HG03196 (cell line): ENCODE results near the gene SLC35G3.
"Not testable (repeated sequence)": the region's sequence is repeated elsewhere in the genome, so short reads cannot be mapped to it uniquely, and the experiment has no call there.

Experiments used
- ATAC-seq: cut with Tn5 transposase; IDR thresholded peaks from one replicate; pipeline ENCODE4 v1.9.1; 2021; ENCODE audit not compliant: unreplicated experiment

The SLC35G3 gene

DNA sequence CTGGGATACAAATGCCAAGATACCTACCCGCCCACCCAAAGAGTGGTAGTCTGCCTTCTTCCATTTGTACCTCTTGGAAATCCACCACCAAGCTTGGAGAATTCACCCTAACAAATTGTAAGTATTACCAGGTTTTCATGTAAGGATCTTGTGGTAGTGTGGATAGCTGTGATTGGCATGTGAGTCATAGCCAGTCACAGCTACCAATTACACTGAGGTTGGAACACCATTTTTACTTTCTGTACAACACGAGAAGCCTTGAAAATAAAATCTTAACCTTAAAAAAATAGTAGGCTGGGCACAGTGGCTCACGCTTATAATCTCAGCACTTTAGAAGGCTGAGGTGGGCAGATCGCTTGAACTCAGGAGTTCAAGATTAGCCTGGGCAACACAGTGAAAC is 18.5 kb upstream of the SLC35G3 start:
- ATAC-seq: no peak

DNA sequence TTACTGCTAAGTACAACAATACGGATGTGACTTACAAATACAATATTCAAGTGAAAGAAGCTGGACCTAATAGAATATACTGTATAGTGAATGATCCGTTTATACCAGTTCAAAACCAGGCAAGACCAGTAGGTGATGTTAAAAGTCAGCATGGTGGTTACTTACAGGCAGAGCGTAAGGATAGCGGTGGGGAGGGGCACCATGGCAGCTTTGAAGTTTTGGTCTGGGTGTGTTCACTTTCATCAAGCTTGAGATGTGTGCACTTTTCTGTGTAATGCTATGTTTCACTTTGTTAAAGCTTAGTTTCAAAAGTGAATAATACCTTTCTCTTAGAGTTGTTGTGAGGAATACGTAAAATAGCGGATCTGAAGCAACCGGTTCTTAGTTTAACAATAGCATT is 16.5 kb upstream of the SLC35G3 start:
- no peak for ATAC-seq

GRCh38 chr17:35202582-35202981 is 8.4 kb upstream of the SLC35G3 start:
- not testable (repeated sequence) for ATAC-seq

GRCh38 chr17:35195062-35195461 is 869 bp upstream of the SLC35G3 start:
- not testable (repeated sequence) for ATAC-seq

DNA sequence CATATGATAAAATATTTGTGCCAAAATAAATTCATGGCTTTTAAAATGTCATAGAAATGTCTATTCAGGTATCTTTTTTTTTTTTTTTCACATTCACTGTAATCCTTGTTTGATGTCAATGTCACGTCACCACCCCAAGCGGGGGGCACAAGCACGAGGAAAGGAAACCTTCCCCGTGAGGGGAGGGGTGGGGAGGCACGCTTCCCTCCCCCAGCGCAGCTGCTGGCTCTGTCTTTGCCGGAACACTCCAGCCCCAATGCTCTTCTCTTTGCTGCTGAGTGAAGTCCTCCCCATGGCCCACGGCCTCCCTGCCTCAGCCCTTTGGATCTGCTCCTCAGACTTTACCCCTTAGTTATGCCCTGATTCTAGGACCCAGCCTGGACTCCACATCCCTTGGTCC is 1.5 kb downstream of the SLC35G3 start:
- no peak for ATAC-seq

DNA sequence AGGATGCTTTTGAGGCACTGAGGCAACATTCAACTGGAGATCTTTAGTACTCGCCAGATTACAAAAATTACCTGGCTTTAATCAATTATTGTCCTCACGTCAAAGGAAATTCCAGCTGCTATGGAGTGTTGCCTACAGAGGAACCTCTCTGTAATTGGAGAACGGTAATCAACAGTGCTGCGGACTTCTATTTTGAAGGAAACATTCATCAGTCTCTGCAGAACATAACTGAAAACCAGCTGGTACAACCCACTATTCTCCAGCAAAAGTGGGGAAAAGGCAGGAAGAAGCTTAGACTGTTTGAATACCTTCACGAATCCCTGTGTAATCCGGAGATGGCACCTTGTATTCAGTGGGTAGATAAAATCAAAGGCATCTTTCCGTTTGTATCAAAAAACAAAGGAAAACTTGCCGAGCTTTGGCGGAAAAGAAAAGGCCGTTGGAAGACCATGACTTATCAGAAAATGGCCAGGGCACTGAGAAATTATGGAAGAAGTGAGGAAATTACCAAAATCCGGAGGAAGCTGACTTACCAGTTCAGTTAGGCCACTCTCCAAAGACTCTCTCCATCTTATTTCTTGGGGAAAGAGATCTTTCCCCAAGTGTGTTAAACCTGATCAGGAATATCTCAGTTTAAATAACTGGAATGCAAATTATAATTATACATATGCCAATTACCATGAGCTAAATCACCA is 3.0 kb downstream of the SLC35G3 start:
- no peak for ATAC-seq

GRCh38 chr17:35189291-35189690 is 4.9 kb downstream of the SLC35G3 start:
- no peak for ATAC-seq

DNA sequence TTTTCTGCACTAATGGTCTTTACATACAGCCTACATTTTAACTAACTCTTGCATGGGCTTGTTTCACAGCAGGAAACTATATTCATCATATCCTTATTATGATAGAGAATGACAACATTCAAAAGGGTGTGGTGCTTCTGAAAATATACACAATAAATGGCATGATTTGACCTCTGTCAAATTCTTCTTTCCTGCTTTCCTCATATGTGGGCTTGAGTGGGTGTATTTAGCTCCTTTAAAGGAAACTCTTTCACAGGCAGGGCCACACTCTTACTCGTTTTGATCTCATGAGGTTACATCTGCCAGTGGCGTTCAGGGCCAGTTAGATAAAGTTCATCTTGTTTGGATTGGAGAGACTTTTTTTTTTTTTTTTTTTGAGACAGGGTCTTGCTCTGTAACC is 6.1 kb downstream of the SLC35G3 start:
- no peak for ATAC-seq

DNA sequence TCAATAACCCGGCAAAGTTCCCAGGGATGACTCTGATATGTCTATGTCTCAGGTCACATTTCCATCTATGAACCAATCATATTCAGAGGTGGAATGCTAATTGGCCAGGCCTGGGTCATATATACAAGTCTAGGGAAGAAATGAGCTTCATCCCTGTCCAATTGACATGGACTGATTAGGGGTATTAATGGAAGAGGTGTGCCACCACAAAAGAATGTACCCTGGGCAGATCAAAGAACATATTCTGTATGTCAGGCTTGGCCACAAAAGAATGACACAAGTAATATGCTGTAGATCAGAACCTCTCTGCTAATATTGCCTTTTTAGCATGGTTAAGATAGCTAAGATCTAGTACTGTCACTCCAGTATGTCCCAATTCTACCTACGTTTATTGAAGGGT is 6.7 kb downstream of the SLC35G3 start:
- ATAC-seq: no peak

DNA sequence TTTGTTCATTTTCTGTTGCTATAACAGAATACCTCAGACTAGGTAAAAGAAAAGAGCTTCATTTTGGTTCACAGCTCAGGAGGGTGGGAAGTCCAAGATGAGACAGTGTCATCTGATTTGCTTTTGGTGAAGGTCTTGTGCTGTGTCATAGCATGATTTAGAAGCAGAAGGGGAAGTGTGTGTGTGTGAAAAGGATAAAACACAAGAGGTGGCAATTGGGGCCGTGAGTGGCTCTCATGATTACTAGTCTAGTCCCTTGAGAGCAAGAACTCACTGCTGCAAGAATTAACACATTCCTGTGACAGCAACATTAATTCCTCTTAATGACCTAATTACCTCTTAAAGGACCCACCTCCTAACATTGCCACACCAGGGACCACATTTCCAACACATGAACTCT is 8.3 kb downstream of the SLC35G3 start:
- ATAC-seq: no peak

DNA sequence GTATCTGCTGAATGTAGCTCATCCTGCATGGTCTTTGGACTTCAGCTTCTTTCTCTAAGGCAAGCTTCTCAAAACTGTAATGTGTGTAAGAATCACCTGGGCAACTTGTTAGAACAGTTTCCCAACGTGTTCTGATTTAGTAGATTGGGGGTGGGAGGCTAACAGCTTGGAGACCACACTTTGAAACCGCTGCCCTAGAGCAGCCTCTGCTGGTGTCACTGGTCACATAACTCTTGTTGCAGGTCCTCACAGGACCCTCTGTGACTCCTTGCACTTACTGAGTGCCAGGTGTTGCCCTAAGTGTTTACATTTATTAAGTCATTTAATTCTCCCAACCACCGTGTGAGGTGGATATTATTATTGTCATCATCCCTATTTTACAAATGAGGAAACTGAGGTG is 9.9 kb downstream of the SLC35G3 start:
- ATAC-seq: no peak

DNA sequence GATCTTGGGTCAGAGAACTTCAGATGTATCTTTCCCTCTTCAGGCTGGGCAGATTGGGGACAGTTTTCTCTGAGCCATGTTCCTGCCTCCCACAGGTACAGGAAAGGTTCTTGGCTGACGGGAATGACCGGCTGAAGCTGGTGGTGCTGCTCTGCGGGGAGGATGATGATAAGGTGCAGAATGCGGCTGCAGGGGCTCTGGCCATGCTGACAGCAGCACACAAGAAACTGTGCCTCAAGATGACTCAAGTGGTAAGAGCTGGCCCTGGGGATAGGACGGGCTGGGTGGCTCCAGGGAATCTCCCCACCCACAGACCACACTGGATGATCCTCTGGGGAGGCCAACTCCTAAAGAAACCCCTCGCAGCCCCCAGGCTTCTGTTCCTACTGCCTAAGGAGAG is 10.9 kb downstream of the SLC35G3 start:
- ATAC-seq: no peak

- ATAC-seq: not testable (repeated sequence)
Measured at GRCh38 chr17:35179379-35179778, 14.8 kb downstream of the SLC35G3 start.

- ATAC-seq: no peak
Measured at GRCh38 chr17:35176897-35177296, 17.3 kb downstream of the SLC35G3 start.

GRCh38 chr17:35175638-35176415 is 18.4 kb downstream of the SLC35G3 start:
- no peak for ATAC-seq

- no peak for ATAC-seq
Measured at GRCh38 chr17:35174835-35175334, 19.3 kb downstream of the SLC35G3 start.

DNA sequence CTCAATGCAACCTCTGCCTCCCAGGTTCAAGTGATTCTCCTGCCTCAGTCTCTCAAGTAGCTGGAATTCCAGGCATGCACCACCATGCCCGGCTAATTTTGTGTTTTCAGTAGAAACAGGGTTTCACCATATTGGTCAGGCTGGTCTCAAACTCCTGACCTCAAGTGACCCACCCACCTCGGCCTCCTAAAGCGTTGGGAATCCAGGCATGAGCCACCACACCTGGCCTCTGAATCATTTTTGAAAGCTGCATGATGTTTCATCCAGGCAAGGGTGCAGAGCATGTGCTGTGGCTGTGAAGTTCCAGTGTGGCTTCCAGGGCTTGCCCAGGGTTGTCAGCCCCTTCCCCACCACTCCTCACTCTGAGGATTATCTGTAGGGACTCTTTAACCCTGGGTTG is 21.9 kb downstream of the SLC35G3 start:
- ATAC-seq: not testable (repeated sequence)

DNA sequence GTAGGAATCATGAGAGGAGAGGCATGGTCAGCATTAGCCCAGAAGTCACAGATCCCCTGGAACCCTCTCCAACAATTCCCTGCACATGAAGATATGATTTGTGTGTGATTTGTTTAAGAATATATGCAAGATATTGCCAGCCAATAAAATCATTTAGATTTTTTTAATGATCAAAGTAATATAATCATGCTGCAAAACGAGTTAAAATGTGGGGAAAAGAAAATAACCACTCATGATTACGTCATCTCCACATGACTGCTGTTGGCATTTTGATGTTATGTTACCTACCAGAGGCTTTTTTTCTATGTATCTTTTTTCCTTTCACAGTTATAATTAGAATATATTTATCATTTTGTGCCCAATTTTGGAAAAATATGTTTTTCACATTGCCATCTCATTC is 22.4 kb downstream of the SLC35G3 start:
- no peak for ATAC-seq

DNA sequence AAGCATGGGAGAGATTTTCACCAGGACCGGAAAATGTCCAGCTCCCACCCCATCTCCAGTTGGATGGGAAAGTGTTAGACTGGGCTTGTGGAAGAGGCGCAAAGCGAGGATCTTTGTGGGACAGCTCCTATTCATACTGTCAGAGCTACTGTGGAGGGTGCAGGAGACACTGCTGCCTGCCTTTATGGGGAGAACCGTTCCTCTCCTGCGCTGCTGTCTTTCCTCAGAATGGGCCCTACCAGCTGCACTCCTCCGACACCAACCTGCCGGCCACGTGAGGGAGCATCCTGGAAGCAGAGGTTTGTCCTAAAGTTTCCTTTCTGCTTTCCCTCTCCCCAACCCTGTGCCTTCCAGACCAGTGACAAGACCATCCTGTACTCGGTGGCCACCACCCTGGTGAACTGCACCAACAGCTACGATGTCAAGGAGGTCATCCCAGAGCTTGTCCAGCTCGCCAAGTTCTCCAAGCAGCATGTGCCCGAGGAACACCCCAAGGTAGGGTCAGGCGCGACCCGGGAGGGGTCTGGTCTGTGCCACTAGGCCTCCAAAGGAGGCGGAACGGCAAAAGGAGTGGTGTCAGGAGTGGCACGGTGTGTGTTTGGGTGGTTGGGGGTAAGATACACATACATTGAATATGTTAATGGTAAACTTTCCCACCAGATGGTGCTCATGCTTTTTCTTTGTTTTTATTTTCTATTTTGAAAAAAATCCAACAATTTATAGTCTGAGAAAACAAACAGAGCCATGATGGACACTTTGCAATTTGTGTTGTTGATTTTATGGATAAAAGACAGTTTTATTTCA is 23.0 kb downstream of the SLC35G3 start:
- no peak for ATAC-seq

- no peak for ATAC-seq
Measured at GRCh38 chr17:35169835-35170363, 24.3 kb downstream of the SLC35G3 start.

- no peak for ATAC-seq
Measured at GRCh38 chr17:35167666-35168065, 26.5 kb downstream of the SLC35G3 start.
